ENCODE data around the gene ARID1B. TPM values are rescaled to one million over a fixed set of nuclear protein-coding genes. Genes with fewer than 3 reads are reported as not detected.

The ARID1B gene
- total and polyA plus RNA-seq, 2 experiments from 2014 or later: 32.9 to 67.0 TPM

- no peak for DNase-seq (ENCODE audit: low spot score)
- no peak overlapping the region for H3K4me3 ChIP-seq
- H2AFZ ChIP-seq: no peak overlapping the region
- no peaks in the 10 kb centered on the region for H3K9me2 ChIP-seq (replicated peaks; ENCODE audit: insufficient read depth)
- no peaks in the 10 kb centered on the region for H3K36me3 ChIP-seq (replicated peaks; ENCODE audit: insufficient read depth, low read depth)
- H3K79me2 ChIP-seq: no peaks in the 10 kb centered on the region
- no peak overlapping the region for H3K27ac ChIP-seq
- no peak overlapping the region for H3K4me2 ChIP-seq
- no peaks in the 10 kb centered on the region for H4K20me1 ChIP-seq (ENCODE audit: insufficient read depth, poor library complexity, severe bottlenecking)
- H3K27me3 ChIP-seq: no peaks in the 10 kb centered on the region
- 98% methylated on average over 17 of the region's 17 CpGs for WGBS (ENCODE audit: low lambda C conversion rate, missing lambda C conversion rate)
- no peak for TF ChIP-seq CTCF (IDR thresholded peaks at IDR 0.05; ENCODE audit: poor library complexity)
- TF ChIP-seq EZH2phosphoT487 (IDR thresholded peaks at IDR 0.05; ENCODE audit: low read depth, severe bottlenecking, unreplicated experiment): no peak
- TF ChIP-seq EZH2 (IDR thresholded peaks at IDR 0.05; ENCODE audit: borderline replicate concordance): no peak
- peaks cover 3% of the 10 kb centered on the region for H3K4me1 ChIP-seq (ENCODE audit: insufficient read depth)
- no peaks in the 10 kb centered on the region for H3K9me3 ChIP-seq (ENCODE audit: low read depth)
Observed at GRCh38 chr6:157200611-157201010, 423.4 kb downstream of the ARID1B start.

DNA sequence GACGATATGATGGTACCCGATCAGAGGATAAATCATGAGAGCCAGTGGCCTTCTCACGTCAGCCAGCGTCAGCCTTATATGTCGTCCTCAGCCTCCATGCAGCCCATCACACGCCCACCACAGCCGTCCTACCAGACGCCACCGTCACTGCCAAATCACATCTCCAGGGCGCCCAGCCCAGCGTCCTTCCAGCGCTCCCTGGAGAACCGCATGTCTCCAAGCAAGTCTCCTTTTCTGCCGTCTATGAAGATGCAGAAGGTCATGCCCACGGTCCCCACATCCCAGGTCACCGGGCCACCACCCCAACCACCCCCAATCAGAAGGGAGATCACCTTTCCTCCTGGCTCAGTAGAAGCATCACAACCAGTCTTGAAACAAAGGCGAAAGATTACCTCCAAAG, 423.9 kb downstream of the ARID1B start:
- Histone ChIP-seq H3K27me3 (no peaks in the 10 kb centered on the region), H3K4me3 (no peak overlapping the region), H3K27ac (no peak overlapping the region), H3K4me2 (no peak overlapping the region), H3K9me3 (ENCODE audit: low read depth) (no peaks in the 10 kb centered on the region), H3K9me2 (replicated peaks; ENCODE audit: insufficient read depth) (no peaks in the 10 kb centered on the region), H2AFZ (no peak overlapping the region), H4K20me1 (ENCODE audit: insufficient read depth, poor library complexity, severe bottlenecking) (no peaks in the 10 kb centered on the region), H3K36me3 (replicated peaks; ENCODE audit: insufficient read depth, low read depth) (no peaks in the 10 kb centered on the region), H3K4me1 (ENCODE audit: insufficient read depth) (peaks cover 3% of the 10 kb centered on the region), H3K79me2 (no peaks in the 10 kb centered on the region)
- DNase-seq (ENCODE audit: low spot score): no peak
- 95% methylated on average over 16 of the region's 17 CpGs for WGBS (ENCODE audit: low lambda C conversion rate, missing lambda C conversion rate)
- TF ChIP-seq EZH2phosphoT487 (IDR thresholded peaks at IDR 0.05; ENCODE audit: low read depth, severe bottlenecking, unreplicated experiment) (no peak), CTCF (IDR thresholded peaks at IDR 0.05; ENCODE audit: poor library complexity) (no peak), EZH2 (IDR thresholded peaks at IDR 0.05; ENCODE audit: borderline replicate concordance) (no peak)

DNA sequence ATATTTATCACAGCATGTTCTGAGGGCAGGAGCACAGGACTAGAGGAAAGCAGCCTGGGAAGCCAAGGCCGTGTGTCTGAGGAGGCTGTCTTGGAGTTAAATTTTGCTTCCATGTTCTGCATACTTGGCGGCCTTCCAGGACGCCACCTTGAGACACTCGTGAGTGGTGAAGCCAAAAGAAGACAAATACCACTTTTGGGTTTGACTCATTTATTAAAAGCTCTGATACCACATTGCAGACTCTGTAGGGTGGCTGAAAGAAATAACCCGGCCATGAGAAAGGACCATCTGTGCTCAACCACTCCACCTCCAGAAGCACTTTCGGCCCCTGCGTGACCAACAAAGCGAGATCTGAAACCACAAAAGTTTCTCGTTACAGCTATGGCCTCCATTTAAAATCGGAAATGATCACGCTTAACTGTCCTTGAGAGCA, 426.1 kb downstream of the ARID1B start:
- no peak overlapping the region for H2AFZ ChIP-seq
- no peak overlapping the region for H3K4me3 ChIP-seq
- no peaks in the 10 kb centered on the region for H3K4me1 ChIP-seq (ENCODE audit: insufficient read depth)
- H3K36me3 ChIP-seq (replicated peaks; ENCODE audit: insufficient read depth, low read depth): no peaks in the 10 kb centered on the region
- H3K27me3 ChIP-seq: no peaks in the 10 kb centered on the region
- H3K9me3 ChIP-seq (ENCODE audit: low read depth): no peaks in the 10 kb centered on the region
- no peaks in the 10 kb centered on the region for H4K20me1 ChIP-seq (ENCODE audit: insufficient read depth, poor library complexity, severe bottlenecking)
- no peak overlapping the region for H3K27ac ChIP-seq
- no peak for DNase-seq (ENCODE audit: low spot score)
- H3K9me2 ChIP-seq (replicated peaks; ENCODE audit: insufficient read depth): no peaks in the 10 kb centered on the region
- 87% methylated on average over 11 of the region's 11 CpGs for WGBS (ENCODE audit: low lambda C conversion rate, missing lambda C conversion rate)
- H3K79me2 ChIP-seq: no peaks in the 10 kb centered on the region
- H3K4me2 ChIP-seq: no peak overlapping the region
- TF ChIP-seq EZH2phosphoT487 (IDR thresholded peaks at IDR 0.05; ENCODE audit: low read depth, severe bottlenecking, unreplicated experiment) (no peak), CTCF (IDR thresholded peaks at IDR 0.05; ENCODE audit: poor library complexity) (no peak), EZH2 (IDR thresholded peaks at IDR 0.05; ENCODE audit: borderline replicate concordance) (no peak)

- Histone ChIP-seq H3K9me3 (ENCODE audit: low read depth) (no peaks in the 10 kb centered on the region), H2AFZ (no peak overlapping the region), H3K36me3 (replicated peaks; ENCODE audit: insufficient read depth, low read depth) (no peaks in the 10 kb centered on the region), H3K4me3 (no peak overlapping the region), H3K4me1 (ENCODE audit: insufficient read depth) (no peaks in the 10 kb centered on the region), H3K27ac (no peak overlapping the region), H3K27me3 (no peaks in the 10 kb centered on the region), H3K4me2 (no peak overlapping the region), H3K9me2 (replicated peaks; ENCODE audit: insufficient read depth) (no peaks in the 10 kb centered on the region), H3K79me2 (no peaks in the 10 kb centered on the region), H4K20me1 (ENCODE audit: insufficient read depth, poor library complexity, severe bottlenecking) (peaks cover 3% of the 10 kb centered on the region)
- 85% methylated on average over 6 of the region's 6 CpGs for WGBS (ENCODE audit: low lambda C conversion rate, missing lambda C conversion rate)
- TF ChIP-seq EZH2phosphoT487 (IDR thresholded peaks at IDR 0.05; ENCODE audit: low read depth, severe bottlenecking, unreplicated experiment) (no peak), EZH2 (IDR thresholded peaks at IDR 0.05; ENCODE audit: borderline replicate concordance) (no peak), CTCF (IDR thresholded peaks at IDR 0.05; ENCODE audit: poor library complexity) (no peak)
- DNase-seq (ENCODE audit: low spot score): no peak
Observed at GRCh38 chr6:157203764-157204163, 426.6 kb downstream of the ARID1B start.
